Esophagus (tissue), 2 donors: ENCODE measurements around the gene GSTO2. TPM values are rescaled to one million over a fixed set of nuclear protein-coding genes. Genes with fewer than 3 reads are reported as not detected.
A peak's percentile ranks its signal among the peaks of the same experiment; 100 is the strongest.

Source experiments
- H3K27ac ChIP-seq, 2 donors: one replicate each; pipeline ENCODE4 v1.5.1; 2013; ENCODE audit warnings: low read depth in 2 of 2, mild to moderate bottlenecking in 2 of 2, inconsistent platforms in 1 of 2, low read length in 1 of 2, moderate library complexity in 1 of 2
- H3K27me3 ChIP-seq, 2 donors: one replicate each; pipeline ENCODE4 v1.6.1; 2013; ENCODE audit warnings: low read length in 2 of 2, control low read depth in 1 of 2, mild to moderate bottlenecking in 1 of 2; ENCODE audit not compliant: insufficient read depth in 2 of 2, control insufficient read depth in 1 of 2
- H3K36me3 ChIP-seq, 2 donors: one replicate each; pipeline ENCODE4 v1.6.1; 2013; ENCODE audit warnings: low read length in 1 of 2; ENCODE audit not compliant: control insufficient read depth in 2 of 2, insufficient read depth in 2 of 2
- H3K4me1 ChIP-seq, 2 donors: one replicate each; pipeline ENCODE4 v1.6.1; 2013; ENCODE audit warnings: low read length in 1 of 2; ENCODE audit not compliant: control insufficient read depth in 2 of 2, insufficient read depth in 2 of 2
- H3K4me3 ChIP-seq, 2 donors: one replicate each; pipeline ENCODE4 v1.5.1; 2013; ENCODE audit warnings: low read length in 2 of 2, mild to moderate bottlenecking in 2 of 2, low read depth in 1 of 2, moderate library complexity in 1 of 2
- H3K9me3 ChIP-seq, 2 donors: one replicate each; pipeline ENCODE4 v1.6.1; 2013; ENCODE audit warnings: mild to moderate bottlenecking in 2 of 2, low read depth in 1 of 2, low read length in 1 of 2, moderate library complexity in 1 of 2; ENCODE audit not compliant: control insufficient read depth in 2 of 2, insufficient read depth in 1 of 2
- WGBS, 2 donors: extraction: QIAGEN DNeasy Blood & Tissue Kit; methylation state at CpG; one replicate each; pipeline ENCODE4 v1.1.7; 2013; 5-methylcytosine and 5-hydroxymethylcytosine counted together
- polyA plus RNA-seq, 2 donors: library from polyadenylated mRNA; stranded (reverse); fragments of 200-250 nt; gene quantifications; one replicate each; pipeline ENCODE4 v1.2.3, GENCODE V29; 2013
- donor health status: healthy with polysubstance abuse.
- donor health status: Bipolar disorder and iron deficiency.

Gene GSTO2
- polyA plus RNA-seq, 2 donors, result 19.9 to 20.3 TPM

GRCh38 chr10:104329735-104330134 lies 60.8 kb downstream of the GSTO2 start:
- H3K27ac ChIP-seq, result peak overlapping the region; percentile 92 to 99
- no peaks in the 10 kb centered on the region for H3K27me3 ChIP-seq
- H3K9me3 ChIP-seq, result no peaks in the 10 kb centered on the region
- H3K4me1 ChIP-seq, result peaks cover 31 to 58% of the 10 kb centered on the region in 2 donors
- 26 to 44% methylated on average over 3 of the region's 3 CpGs for WGBS, 2 donors
- H3K4me3 ChIP-seq, result no peak overlapping the region
- H3K36me3 ChIP-seq, result peaks cover 2 to 15% of the 10 kb centered on the region in 2 donors

- H3K4me3 ChIP-seq, result no peak overlapping the region
- WGBS, 2 donors, result 22 to 26% methylated on average over 8 of the region's 8 CpGs
- H3K9me3 ChIP-seq, result no peaks in the 10 kb centered on the region
- H3K36me3 ChIP-seq, result peaks cover 2 to 15% of the 10 kb centered on the region in 2 donors
- H3K27me3 ChIP-seq, result no peaks in the 10 kb centered on the region
- H3K27ac ChIP-seq, result peak overlapping the region; percentile 92 to 99
- peaks cover 31 to 57% of the 10 kb centered on the region in 2 donors for H3K4me1 ChIP-seq
Observed at GRCh38 chr10:104330168-104331110, 61.5 kb downstream of the GSTO2 start.

- Histone ChIP-seq H3K36me3 (peaks cover 0 to 9% of the 10 kb centered on the region in 2 donors), H3K27me3 (no peaks in the 10 kb centered on the region), H3K4me3 (no peak overlapping the region), H3K27ac (peak overlapping the region; percentile 92 to 99), H3K4me1 (peaks cover 24 to 55% of the 10 kb centered on the region in 2 donors), H3K9me3 (no peaks in the 10 kb centered on the region)
- WGBS, 2 donors, result 32 to 48% methylated on average over 9 of the region's 9 CpGs
Observed at GRCh38 chr10:104331208-104331838, 62.3 kb downstream of the GSTO2 start.

- Histone ChIP-seq H3K27me3 (no peaks in the 10 kb centered on the region), H3K4me3 (peak overlapping the region in 1 of 2 donors; percentile 36), H3K27ac (peak overlapping the region; percentile 18 to 92), H3K4me1 (peaks cover 22 to 52% of the 10 kb centered on the region in 2 donors), H3K36me3 (peaks cover 0 to 9% of the 10 kb centered on the region in 2 donors), H3K9me3 (no peaks in the 10 kb centered on the region)
- WGBS, 2 donors, result 81 to 83% methylated on average over 11 of the region's 11 CpGs
Observed at GRCh38 chr10:104332243-104333031, 63.5 kb downstream of the GSTO2 start.

GRCh38 chr10:104333032-104333727 lies 64.2 kb downstream of the GSTO2 start:
- no peaks in the 10 kb centered on the region for H3K9me3 ChIP-seq
- H3K4me3 ChIP-seq, result peak overlapping the region in 1 of 2 donors; percentile 36
- 79% methylated on average over 13 of the region's 13 CpGs for WGBS, 2 donors
- H3K4me1 ChIP-seq, result peaks cover 15 to 44% of the 10 kb centered on the region in 2 donors
- H3K27ac ChIP-seq, result peak overlapping the region; percentile 92 to 98
- no peaks in the 10 kb centered on the region for H3K27me3 ChIP-seq
- H3K36me3 ChIP-seq, result peaks cover 0 to 9% of the 10 kb centered on the region in 2 donors

- Histone ChIP-seq H3K27ac (peak overlapping the region; percentile 92 to 98), H3K36me3 (peaks cover 0 to 9% of the 10 kb centered on the region in 2 donors), H3K9me3 (no peaks in the 10 kb centered on the region), H3K4me1 (peaks cover 12 to 38% of the 10 kb centered on the region in 2 donors), H3K27me3 (no peaks in the 10 kb centered on the region), H3K4me3 (peak overlapping the region; percentile 20 to 36)
- WGBS, 2 donors, result 60 to 76% methylated on average over 15 of the region's 15 CpGs
Observed at GRCh38 chr10:104333728-104334373, 64.9 kb downstream of the GSTO2 start.

- 85 to 91% methylated on average over 6 of the region's 6 CpGs for WGBS, 2 donors
- Histone ChIP-seq H3K36me3 (peaks cover 0 to 9% of the 10 kb centered on the region in 2 donors), H3K27me3 (no peaks in the 10 kb centered on the region), H3K4me1 (peaks cover 12 to 34% of the 10 kb centered on the region in 2 donors), H3K4me3 (peak overlapping the region in 1 of 2 donors; percentile 36), H3K27ac (peak overlapping the region; percentile 98 to 100), H3K9me3 (no peaks in the 10 kb centered on the region)
Observed at GRCh38 chr10:104334561-104334960, 65.6 kb downstream of the GSTO2 start.

- Histone ChIP-seq H3K9me3 (no peaks in the 10 kb centered on the region), H3K27ac (peak overlapping the region; percentile 98 to 100), H3K4me1 (peaks cover 8 to 29% of the 10 kb centered on the region in 2 donors), H3K4me3 (peak overlapping the region; percentile 0 to 96), H3K36me3 (peaks cover 0 to 9% of the 10 kb centered on the region in 2 donors), H3K27me3 (no peaks in the 10 kb centered on the region)
- 55 to 64% methylated on average over 13 of the region's 13 CpGs for WGBS, 2 donors
Observed at GRCh38 chr10:104334965-104335650, 66.1 kb downstream of the GSTO2 start.
